Fibroblast of villous mesenchyme (primary cell): Measurements from ENCODE around the gene MYBPHL. TPM values are rescaled to one million over a fixed set of nuclear protein-coding genes. Genes with fewer than 3 reads are reported as not detected.

Experiments used
- DNase-seq: peaks from one replicate; pipeline ENCODE4 v3.0.0-alpha.2; 2010; ENCODE audit warnings: low read depth
- H3K4me3 ChIP-seq: 2 replicates; pipeline ENCODE4 v1.5.1; 2011; ENCODE audit warnings: low read depth, mild to moderate bottlenecking, low read length
- total RNA-seq: library from RNA; depleted of rRNA; stranded (reverse); fragments of >200 nt; gene quantifications from 2 replicates; pipeline ENCODE4 v1.2.3, GENCODE V29; 2012
- TF ChIP-seq, protein P1 (sequence below): IDR thresholded peaks from 2 replicates; pipeline ENCODE4 v1.5.1; 2012; ENCODE audit warnings: low read depth, mild to moderate bottlenecking, low read length; ENCODE audit not compliant: insufficient read depth

The MYBPHL gene
- total RNA-seq, 1 donor, result not detected

DNA sequence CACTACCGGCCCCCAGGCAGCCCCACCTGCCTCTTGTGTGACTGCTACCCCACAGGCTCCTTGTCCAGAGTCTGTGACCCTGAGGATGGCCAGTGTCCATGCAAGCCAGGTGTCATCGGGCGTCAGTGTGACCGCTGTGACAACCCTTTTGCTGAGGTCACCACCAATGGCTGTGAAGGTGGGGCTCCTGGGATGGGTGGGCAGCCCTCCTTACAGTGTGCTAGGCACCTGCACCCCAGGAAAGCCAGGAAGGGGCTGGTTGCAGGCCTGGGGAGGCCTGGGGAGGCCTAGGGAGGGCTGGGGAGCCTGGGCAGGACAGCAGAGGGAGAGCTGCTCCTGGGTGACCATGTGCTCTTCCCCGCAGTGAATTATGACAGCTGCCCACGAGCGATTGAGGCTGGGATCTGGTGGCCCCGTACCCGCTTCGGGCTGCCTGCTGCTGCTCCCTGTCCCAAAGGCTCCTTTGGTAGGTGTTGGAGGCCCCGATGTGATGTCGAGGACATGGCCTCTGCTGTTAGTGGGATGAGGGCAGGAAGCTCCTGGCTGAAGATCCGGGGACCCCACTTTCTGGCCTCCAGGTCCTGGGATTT is 41.0 kb downstream of the MYBPHL start:
- H3K4me3 ChIP-seq, result no peak overlapping the region
- DNase-seq, result no peak
- TF ChIP-seq, protein P1, sequence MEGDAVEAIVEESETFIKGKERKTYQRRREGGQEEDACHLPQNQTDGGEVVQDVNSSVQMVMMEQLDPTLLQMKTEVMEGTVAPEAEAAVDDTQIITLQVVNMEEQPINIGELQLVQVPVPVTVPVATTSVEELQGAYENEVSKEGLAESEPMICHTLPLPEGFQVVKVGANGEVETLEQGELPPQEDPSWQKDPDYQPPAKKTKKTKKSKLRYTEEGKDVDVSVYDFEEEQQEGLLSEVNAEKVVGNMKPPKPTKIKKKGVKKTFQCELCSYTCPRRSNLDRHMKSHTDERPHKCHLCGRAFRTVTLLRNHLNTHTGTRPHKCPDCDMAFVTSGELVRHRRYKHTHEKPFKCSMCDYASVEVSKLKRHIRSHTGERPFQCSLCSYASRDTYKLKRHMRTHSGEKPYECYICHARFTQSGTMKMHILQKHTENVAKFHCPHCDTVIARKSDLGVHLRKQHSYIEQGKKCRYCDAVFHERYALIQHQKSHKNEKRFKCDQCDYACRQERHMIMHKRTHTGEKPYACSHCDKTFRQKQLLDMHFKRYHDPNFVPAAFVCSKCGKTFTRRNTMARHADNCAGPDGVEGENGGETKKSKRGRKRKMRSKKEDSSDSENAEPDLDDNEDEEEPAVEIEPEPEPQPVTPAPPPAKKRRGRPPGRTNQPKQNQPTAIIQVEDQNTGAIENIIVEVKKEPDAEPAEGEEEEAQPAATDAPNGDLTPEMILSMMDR, result no peak

DNA sequence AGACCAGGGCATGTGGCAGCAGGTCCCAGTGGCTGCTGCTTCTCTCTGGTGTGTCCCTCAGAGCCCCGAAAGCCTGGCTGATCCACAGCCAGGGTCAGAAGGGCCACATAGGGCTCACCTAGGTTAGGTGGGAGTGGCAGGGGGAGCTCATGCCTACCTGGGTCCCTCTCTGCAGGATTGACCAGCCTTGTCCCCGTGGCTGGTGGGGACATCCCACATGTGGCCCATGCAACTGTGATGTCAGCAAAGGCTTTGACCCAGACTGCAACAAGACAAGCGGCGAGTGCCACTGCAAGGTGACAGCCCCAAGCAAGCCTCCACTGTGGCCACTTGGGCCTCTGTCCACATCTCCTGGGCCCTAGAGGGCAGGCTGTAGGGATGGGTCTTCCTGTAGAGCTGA is 41.8 kb downstream of the MYBPHL start:
- no peak overlapping the region for H3K4me3 ChIP-seq
- no peak for DNase-seq
- TF ChIP-seq, protein P1, result no peak

DNA sequence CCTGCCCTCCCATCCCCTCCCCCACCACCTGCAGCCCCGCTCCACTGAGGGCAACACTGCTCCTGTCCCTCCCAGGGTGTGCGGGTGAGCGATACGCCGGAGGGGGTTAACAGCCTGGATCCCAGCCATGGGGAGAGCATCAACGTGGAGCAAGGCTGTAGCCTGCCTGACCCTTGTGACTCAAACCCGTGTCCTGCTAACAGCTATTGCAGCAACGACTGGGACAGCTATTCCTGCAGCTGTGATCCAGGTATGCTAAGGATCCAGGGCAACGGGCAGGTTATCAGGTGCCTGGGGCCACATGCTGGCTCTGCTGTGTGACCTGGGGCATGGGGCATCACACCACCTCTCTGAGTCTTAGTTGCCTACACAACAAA is 42.4 kb downstream of the MYBPHL start:
- TF ChIP-seq, protein P1, result no peak
- no peak for DNase-seq
- H3K4me3 ChIP-seq, result no peak overlapping the region

DNA sequence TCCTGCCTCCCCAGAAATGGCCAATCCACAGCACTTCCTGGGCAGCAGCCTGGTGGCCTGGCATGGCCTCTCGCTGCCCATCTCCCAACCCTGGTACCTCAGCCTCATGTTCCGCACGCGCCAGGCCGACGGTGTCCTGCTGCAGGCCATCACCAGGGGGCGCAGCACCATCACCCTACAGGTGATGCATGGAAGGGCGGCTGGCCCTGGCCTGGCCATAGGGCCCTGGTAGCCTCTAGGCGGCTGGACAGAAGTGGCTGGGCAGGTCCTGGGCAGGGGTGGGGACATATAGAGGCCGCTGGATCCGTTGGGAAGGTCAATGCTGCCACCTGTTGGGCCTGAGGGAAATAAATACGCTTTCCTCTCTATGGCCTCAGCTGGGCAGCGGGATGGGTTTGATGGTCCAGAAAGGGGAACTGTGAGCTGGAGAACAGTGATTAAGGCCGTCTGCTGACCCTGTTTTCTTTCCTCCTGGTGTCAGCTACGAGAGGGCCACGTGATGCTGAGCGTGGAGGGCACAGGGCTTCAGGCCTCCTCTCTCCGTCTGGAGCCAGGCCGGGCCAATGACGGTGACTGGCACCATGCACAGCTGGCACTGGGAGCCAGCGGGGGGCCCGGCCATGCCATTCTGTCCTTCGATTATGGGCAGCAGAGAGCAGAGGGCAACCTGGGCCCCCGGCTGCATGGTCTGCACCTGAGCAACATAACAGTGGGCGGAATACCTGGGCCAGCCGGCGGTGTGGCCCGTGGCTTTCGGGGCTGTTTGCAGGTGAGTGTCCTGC is 43.0 kb downstream of the MYBPHL start:
- TF ChIP-seq, protein P1, result peak; percentile 100
- no peak overlapping the region for H3K4me3 ChIP-seq
- peak; percentile 87 for DNase-seq

DNA sequence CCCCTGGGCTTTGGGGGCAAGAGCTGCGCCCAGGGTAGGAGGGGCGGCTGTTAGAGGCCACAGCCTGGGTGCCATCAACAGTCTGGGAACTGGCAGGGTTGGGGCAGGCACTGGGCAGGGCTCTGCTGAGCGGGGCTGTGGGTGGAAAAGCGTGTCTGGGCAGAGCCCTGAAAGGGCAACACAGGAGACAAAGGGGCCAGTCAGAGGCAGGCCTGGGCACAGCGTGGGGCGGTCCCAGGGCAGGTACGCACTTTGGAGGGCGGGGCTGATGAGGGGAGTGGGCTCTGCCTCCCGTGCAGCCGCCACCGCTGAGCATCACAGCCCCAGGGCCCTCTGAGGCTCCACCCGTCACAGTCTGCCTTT is 43.6 kb downstream of the MYBPHL start:
- TF ChIP-seq, protein P1, result no peak
- no peak overlapping the region for H3K4me3 ChIP-seq
- no peak for DNase-seq

DNA sequence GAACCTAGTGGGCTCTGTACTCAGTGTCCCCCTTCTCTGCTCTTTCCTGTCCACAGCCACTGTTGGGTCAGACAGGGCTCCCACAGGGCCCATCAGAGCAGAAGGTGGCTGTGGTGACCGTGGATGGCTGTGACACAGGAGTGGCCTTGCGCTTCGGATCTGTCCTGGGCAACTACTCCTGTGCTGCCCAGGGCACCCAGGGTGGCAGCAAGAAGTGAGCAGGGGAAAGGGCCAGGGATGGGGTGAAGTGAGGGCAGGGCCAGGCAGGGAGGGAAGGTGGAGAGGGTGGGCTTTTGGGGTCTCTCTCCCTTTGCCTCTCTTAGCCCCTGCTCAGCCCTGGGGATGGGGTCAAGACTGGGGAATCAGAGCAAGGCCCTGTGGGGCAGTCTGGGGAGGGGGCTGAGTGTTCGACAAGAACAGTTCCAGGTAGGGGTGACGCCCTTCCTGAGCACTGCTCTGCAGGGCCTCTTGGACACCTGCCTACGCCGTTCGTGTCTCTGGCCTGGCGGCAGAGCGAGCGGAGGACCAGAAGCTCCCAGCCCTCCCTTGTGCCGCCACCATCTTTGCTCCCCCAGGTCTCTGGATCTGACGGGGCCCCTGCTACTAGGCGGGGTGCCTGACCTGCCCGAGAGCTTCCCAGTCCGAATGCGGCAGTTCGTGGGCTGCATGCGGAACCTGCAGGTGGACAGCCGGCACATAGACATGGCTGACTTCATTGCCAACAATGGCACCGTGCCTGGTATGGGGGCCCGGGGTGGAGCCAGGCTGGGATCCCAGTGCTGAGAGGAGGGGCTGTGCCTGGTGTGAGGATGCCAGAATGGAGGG is 44.4 kb downstream of the MYBPHL start:
- no peak for DNase-seq
- TF ChIP-seq, protein P1, result no peak
- H3K4me3 ChIP-seq, result no peak overlapping the region
